HG03135 (cell line): ENCODE measurements around the gene DDX4.

Source experiments
- ATAC-seq: cut with Tn5 transposase; IDR thresholded peaks from one replicate; pipeline ENCODE4 v1.9.1; 2021; ENCODE audit warnings: mild to moderate bottlenecking, moderate library complexity; ENCODE audit not compliant: unreplicated experiment

DDX4 gene

GRCh38 chr5:55820488-55820887 is 82.6 kb downstream of the DDX4 start:
- no peak for ATAC-seq

- ATAC-seq: no peak
Observed at GRCh38 chr5:55821731-55822512, 84.1 kb downstream of the DDX4 start.

DNA sequence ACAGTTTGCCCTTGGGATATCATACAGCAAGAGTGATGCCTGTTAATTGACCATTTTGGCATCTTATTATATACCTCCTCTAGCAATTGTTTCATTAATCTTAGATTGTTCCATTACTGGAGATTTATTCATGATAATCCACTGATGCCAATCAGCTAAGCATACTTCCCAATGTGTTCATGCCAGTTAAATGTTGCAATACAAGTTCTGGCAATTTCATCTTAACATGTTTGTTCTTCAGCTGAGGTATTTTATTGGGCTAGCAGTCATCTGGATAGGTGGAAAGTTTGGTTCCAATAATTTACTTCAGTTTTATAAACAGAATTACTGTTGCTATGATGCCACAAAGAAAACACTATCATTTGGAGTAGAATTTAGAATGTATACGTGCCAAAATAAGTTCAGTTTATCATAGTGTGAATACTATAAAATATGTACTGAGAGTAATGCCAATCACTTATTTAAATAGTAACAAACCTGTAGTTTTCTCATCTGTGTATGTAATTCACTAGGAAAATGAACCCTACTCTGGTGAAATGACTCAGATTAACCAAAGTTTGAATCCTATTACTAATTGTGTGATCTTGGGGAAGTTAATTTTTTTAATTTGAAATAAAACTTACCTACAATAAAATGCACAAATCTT is 85.4 kb downstream of the DDX4 start:
- ATAC-seq: no peak

DNA sequence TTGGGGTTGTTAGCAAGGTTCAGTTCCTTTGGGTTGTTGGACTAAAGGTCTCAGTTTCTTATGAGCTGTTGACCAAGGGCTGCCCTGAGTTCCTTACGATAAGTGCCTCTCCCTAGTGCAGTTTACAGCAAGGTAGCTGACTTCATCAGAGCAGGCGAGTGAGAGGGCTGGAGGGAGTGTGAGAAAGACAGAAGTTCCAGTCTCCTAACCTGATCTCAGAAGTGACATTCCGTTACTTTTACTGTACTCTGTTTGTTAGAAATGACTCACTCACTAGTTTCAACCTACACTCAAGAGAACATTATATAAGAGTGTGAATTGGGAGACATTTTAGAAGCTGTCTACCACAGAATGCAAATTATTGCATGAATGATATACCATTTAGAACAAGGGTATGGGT is 92.1 kb downstream of the DDX4 start:
- ATAC-seq: no peak

- ATAC-seq: no peak
Observed at GRCh38 chr5:55832446-55832845, 94.6 kb downstream of the DDX4 start.

- no peak for ATAC-seq
Observed at GRCh38 chr5:55836191-55836590, 98.3 kb downstream of the DDX4 start.

DNA sequence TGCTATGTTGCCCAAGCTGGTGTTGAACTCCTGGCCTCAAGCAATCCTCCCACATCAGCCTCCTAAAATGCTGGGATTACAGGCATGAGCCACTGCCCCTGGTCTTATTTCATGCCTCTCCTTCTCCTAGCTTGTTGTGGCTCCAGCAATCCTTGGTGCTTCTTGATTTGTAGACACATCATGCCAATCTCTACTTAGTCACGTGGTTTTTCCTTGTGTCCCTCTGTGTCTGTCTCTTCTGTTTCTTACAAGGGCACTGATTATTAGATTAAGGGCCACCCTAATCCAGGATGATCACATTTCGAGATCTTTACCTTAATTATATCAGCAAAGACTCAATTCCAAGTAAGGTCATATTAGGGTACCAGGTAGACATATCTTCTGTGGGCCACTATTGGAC is 104.1 kb downstream of the DDX4 start:
- no peak for ATAC-seq

DNA sequence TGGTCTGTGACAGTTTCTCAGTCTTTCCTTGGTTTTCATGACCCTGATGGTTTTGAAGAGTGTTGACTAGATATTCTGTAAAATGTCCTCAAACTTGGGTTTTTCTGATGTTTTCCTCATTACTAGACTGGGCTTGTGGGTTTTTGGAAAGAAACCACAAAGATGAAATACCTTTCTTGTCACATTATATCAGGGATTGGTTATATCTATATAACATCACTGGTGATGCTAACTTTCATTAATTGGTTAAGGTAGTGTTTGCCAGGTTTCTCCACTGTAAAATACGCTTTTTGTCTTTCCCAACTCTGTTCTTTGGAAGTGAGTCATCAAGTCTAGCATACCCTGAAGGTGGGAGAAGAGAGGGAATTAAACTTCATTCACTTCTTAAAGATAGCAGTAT is 110.0 kb downstream of the DDX4 start:
- ATAC-seq: no peak

- ATAC-seq: no peak
Observed at GRCh38 chr5:55848783-55849182, 110.9 kb downstream of the DDX4 start.

- no peak for ATAC-seq
Observed at GRCh38 chr5:55850839-55851674, 113.2 kb downstream of the DDX4 start, which contains the start of gene IL31RA. Gene IL31RA, plus strand, starts transcription at chr5:55851357. Its CDS starts 214 bp downstream, at chr5:55851571.

DNA sequence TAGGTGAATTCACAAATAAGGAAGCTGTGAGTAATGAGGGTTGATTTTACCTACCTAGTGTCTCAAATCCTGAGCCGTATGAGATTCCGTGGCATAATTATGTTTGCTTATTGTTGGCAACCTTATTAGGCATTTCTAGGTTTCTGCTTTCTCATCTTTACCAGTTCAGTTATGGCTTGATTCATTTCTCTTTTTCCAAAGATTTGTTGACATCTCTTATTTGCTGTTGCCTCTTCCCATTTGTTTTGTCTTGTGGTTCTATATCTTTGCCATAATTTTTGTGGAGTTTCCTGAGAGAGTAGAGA is 113.8 kb downstream of the DDX4 start:
- ATAC-seq: no peak

DNA sequence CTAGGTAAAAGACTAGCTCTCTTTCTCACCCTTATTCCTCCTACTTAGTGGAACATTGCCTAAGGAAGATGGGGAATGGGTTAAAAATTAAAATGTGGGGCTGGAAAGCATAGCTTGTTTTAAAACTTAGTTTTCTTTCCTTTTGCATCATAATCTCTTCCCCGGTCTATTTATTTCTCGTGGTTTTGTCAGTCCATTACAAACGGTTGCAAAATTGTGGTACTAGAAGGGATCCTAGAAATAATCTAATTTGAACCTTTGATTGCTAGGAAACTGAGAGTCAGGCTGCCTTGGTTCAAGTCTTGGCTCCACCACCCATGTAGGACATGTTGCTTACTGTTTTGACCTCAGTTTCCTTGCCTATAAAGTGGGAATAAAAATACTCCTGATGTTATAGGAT is 114.6 kb downstream of the DDX4 start:
- no peak for ATAC-seq

- ATAC-seq: no peak
Observed at GRCh38 chr5:55853041-55853670, 115.3 kb downstream of the DDX4 start.

GRCh38 chr5:55853818-55854217 is 116.0 kb downstream of the DDX4 start:
- no peak for ATAC-seq

DNA sequence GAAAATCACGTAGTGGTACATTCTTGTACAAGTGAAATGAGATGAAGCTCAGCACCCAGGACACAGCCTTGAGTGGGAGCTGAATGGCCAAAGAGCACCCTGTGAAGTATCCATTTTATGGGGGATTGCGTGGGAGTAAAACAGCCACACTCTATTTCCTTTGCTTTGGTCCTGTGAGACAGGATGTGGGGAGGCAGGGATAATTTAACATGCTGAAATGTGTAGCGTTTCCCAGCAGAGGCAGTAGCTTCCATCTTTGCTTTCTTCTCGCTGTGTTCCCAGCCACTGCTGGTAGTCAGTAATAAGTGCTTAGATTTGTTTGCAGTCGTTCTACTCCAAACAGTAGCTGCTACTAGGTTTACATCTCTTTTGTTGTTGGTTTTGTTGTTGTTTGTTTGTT is 117.6 kb downstream of the DDX4 start:
- no peak for ATAC-seq

DNA sequence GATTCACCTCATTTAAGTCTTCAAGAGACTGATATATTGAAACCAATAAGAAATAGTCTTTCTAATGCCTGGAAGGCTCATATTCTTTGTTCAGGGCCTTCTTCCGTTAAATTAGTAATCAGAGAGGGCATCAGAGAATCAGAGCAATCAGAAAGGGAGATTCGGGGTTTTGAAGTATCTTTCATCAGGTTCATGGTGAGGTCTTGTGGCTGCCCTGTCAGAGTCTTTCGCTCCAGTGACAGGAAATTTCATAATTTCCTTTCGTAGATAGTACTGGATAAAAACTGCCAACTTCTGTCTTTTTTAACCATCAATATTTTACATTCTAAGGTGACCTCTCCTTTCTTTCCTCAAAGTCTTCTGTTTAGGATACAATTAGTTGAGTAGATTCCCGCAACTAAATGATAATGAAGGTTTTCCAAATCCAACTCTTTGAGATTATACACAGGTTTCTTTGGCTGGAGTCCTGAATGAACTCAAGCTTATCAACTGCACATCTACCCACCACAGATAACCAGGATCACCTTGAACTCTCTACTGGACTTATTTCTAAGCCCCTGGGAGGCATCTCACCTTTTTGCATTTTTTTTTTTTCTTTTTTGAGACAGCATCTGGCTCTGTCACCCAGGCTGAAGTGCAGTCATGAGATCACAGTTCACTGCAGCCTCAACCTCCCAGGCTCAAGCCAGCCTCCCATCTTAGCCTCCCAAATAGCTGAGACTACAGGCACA is 118.8 kb downstream of the DDX4 start:
- no peak for ATAC-seq

GRCh38 chr5:55857247-55857640 is 119.4 kb downstream of the DDX4 start:
- no peak for ATAC-seq

- no peak for ATAC-seq
Observed at GRCh38 chr5:55858104-55858503, 120.2 kb downstream of the DDX4 start.

DNA sequence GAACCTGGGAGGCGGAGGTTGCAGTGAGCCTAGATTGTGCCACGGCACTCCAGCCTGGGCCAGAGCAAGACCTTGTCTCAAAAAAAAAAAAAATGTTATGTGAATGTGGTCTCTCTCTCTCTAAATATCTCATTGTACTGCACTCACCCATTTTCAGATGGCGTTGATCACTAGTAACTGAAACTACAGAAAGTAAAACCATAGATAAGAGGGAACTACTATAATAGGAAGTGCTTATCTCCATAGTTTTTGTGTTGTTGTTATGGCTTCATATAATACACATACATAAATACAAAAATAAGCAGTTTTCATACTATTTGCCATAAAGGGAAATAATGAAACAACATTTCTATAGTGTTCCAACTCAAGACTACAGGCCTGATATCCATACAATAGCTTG is 122.4 kb downstream of the DDX4 start:
- no peak for ATAC-seq

DNA sequence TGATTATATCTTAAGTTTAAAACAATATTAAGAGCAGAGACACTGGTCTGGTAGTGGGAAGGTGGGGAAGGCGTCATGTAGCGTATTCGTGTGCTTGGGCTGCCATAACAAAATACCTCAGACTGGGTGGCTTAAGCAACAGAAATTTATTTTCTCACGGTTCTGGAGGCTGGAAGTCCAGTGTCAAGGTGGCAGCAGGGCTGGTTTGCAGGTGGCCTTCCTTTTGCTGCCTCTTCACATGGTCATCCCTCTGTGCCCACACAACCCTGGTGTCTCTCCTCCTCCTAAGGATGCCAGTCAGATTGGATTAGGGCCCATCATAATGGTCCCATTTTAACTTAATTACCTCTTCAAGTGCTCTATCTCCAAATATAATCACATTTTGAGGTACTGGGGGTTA is 122.8 kb downstream of the DDX4 start:
- no peak for ATAC-seq
